H1 (cell line): ENCODE data around the gene CDC5L. TPM values are rescaled to one million over a fixed set of nuclear protein-coding genes. Genes with fewer than 3 reads are reported as not detected.

Experiments
- CTCF ChIA-PET: fragments of 300-600 bp; sonication (Branson Sonifier 250); formaldehyde crosslinking; loops from one replicate; lab custom pipeline; 2021; ENCODE audit not compliant: partially characterized antibody; lab: Charles Lee
- POLR2A ChIA-PET: fragments of 300-600 bp; sonication (Branson Sonifier 250); formaldehyde crosslinking; loops from one replicate; lab custom pipeline; 2021; ENCODE audit warnings: inconsistent platforms; ENCODE audit not compliant: partially characterized antibody; lab: Charles Lee
- DNase-seq, 2 experiments: peaks; one replicate each; pipeline versions ENCODE4 v3.0.0 to v3.0.0-alpha.2; 2010 to 2022; ENCODE audit warnings: low spot score in 2 of 2, low read depth in 1 of 2, mixed read lengths in 1 of 2
- FAIRE-seq: peaks from 2 replicates; lab custom pipeline; 2011; peaks lifted over from hg19 to GRCh38; lab: Jason Lieb, UNC
- H2AFZ ChIP-seq: 2 replicates; pipeline ENCODE4 v1.8.1; 2012; ENCODE audit warnings: low read length, inconsistent platforms
- H2AK5ac ChIP-seq: 2 replicates; pipeline ENCODE4 v1.6.1; 2013; ENCODE audit warnings: low read depth, low read length
- H2BK120ac ChIP-seq: replicated peaks from 2 replicates; pipeline ENCODE3; 2013; ENCODE audit warnings: low read depth, low read length, inconsistent platforms
- H2BK12ac ChIP-seq: 2 replicates; pipeline ENCODE4 v1.6.1; 2013; ENCODE audit warnings: low read depth, low read length
- H2BK15ac ChIP-seq: 2 replicates; pipeline ENCODE4 v1.6.1; 2013; ENCODE audit warnings: low read length
- H2BK20ac ChIP-seq: 2 replicates; pipeline ENCODE4 v1.6.1; 2013; ENCODE audit warnings: low read length
- H2BK5ac ChIP-seq: 2 replicates; pipeline ENCODE4 v1.6.1; 2013; ENCODE audit warnings: low read depth, low read length
- H3K14ac ChIP-seq: 2 replicates; pipeline ENCODE4 v1.6.1; 2013; ENCODE audit warnings: inconsistent platforms; ENCODE audit not compliant: insufficient read length
- H3K18ac ChIP-seq: 2 replicates; pipeline ENCODE4 v1.6.1; 2013; ENCODE audit warnings: low read length; ENCODE audit errors: extremely low read depth
- H3K23ac ChIP-seq: 2 replicates; pipeline ENCODE4 v1.6.1; 2013; ENCODE audit warnings: inconsistent platforms; ENCODE audit not compliant: insufficient read length
- H3K23me2 ChIP-seq: 2 replicates; pipeline ENCODE4 v1.6.1; 2013; ENCODE audit warnings: low read depth, low read length
- H3K27ac ChIP-seq: 2 replicates; pipeline ENCODE4 v1.6.1; 2011; ENCODE audit warnings: low read depth, low read length, inconsistent platforms
- H3K27me3 ChIP-seq, 4 experiments: replicated peaks in 1 of 4; 1 replicate in 1 of 4; 2 replicates in 3 of 4; pipeline versions ENCODE4 v1.6.1 to v1.8.1; 2011 to 2013; ENCODE audit warnings: low read length in 3 of 4, mild to moderate bottlenecking in 3 of 4, inconsistent platforms in 2 of 4, mixed read lengths in 2 of 4, moderate library complexity in 1 of 4; ENCODE audit not compliant: control insufficient read depth in 3 of 4, insufficient read depth in 3 of 4; ENCODE audit errors: extremely low read depth in 1 of 4
- H3K36me3 ChIP-seq, 4 experiments: 2 replicates each; pipeline versions ENCODE4 v1.6.1 to v1.8.1; 2011 to 2013; ENCODE audit warnings: mild to moderate bottlenecking in 4 of 4, low read length in 3 of 4, moderate library complexity in 2 of 4, control low read depth in 1 of 4, inconsistent platforms in 1 of 4; ENCODE audit not compliant: insufficient read depth in 4 of 4, control insufficient read depth in 2 of 4
- H3K4ac ChIP-seq: replicated peaks from 2 replicates; pipeline ENCODE3; 2013; ENCODE audit warnings: low read length, low read depth, mixed read lengths, inconsistent platforms; ENCODE audit not compliant: insufficient read length
- H3K4me1 ChIP-seq, 4 experiments: replicated peaks in 1 of 4; 1 replicate in 1 of 4; 2 replicates in 3 of 4; pipeline versions ENCODE4 v1.6.1 to v1.8.1; 2011 to 2013; ENCODE audit warnings: low read length in 3 of 4, inconsistent platforms in 2 of 4, mixed read lengths in 1 of 4; ENCODE audit not compliant: insufficient read depth in 4 of 4, control insufficient read depth in 3 of 4
- H3K4me2 ChIP-seq, 2 experiments: 2 replicates each; pipeline versions ENCODE4 v1.6.1 to v1.8.1; 2011 to 2013; ENCODE audit warnings: low read depth in 2 of 2, low read length in 2 of 2, control low read depth in 1 of 2, inconsistent platforms in 1 of 2, mild to moderate bottlenecking in 1 of 2; ENCODE audit not compliant: insufficient read depth in 1 of 2
- H3K4me3 ChIP-seq, 4 experiments: fragments of 200-600, 300-600 bp in 1 of 4; sonication (generic), shearing (Covaris generic), sonication (Bioruptor Twin) in 1 of 4; 2 replicates each; pipeline versions ENCODE4 v1.5.1 to v1.8.1; 2011 to 2016; ENCODE audit warnings: low read length in 4 of 4, low read depth in 3 of 4, control low read depth in 2 of 4, inconsistent platforms in 2 of 4, mild to moderate bottlenecking in 2 of 4, mixed read lengths in 1 of 4, moderate library complexity in 1 of 4; ENCODE audit not compliant: insufficient read depth in 2 of 4; ENCODE audit errors: extremely low read depth in 1 of 4
- H3K56ac ChIP-seq: replicated peaks from 2 replicates; pipeline ENCODE3; 2013; ENCODE audit warnings: low read depth, mild to moderate bottlenecking, mixed read lengths, low read length, inconsistent platforms; ENCODE audit not compliant: insufficient read length
- H3K79me1 ChIP-seq: 2 replicates; pipeline ENCODE4 v1.6.1; 2013; ENCODE audit warnings: low read depth, low read length, control low read depth
- H3K79me2 ChIP-seq, 2 experiments: 2 replicates each; pipeline versions ENCODE4 v1.6.1 to v1.8.1; 2012 to 2013; ENCODE audit warnings: low read length in 2 of 2, mild to moderate bottlenecking in 2 of 2, inconsistent platforms in 1 of 2; ENCODE audit not compliant: insufficient read depth in 2 of 2, control insufficient read depth in 1 of 2
- H3K9ac ChIP-seq, 4 experiments: replicated peaks in 1 of 4; 1 replicate in 1 of 4; 2 replicates in 3 of 4; pipeline versions ENCODE4 v1.6.1 to v1.8.1; 2011 to 2013; ENCODE audit warnings: low read depth in 3 of 4, low read length in 3 of 4, control low read depth in 2 of 4, mild to moderate bottlenecking in 2 of 4, moderate library complexity in 2 of 4, inconsistent platforms in 1 of 4; ENCODE audit errors: extremely low read depth in 1 of 4
- H3K9me3 ChIP-seq, 2 experiments: 2 replicates each; pipeline versions ENCODE4 v1.6.1 to v1.8.1; 2012 to 2013; ENCODE audit warnings: mild to moderate bottlenecking in 2 of 2, moderate library complexity in 2 of 2, control low read depth in 1 of 2, inconsistent platforms in 1 of 2, low read depth in 1 of 2, low read length in 1 of 2, mixed read lengths in 1 of 2; ENCODE audit not compliant: insufficient read depth in 2 of 2
- H4K20me1 ChIP-seq, 2 experiments: replicated peaks in 1 of 2; 2 replicates each; pipeline versions ENCODE3 to v1.8.1; 2011 to 2013; ENCODE audit warnings: inconsistent platforms in 2 of 2, low read length in 2 of 2, mild to moderate bottlenecking in 1 of 2; ENCODE audit not compliant: insufficient read depth in 2 of 2, control insufficient read depth in 1 of 2
- H4K5ac ChIP-seq: 2 replicates; pipeline ENCODE4 v1.6.1; 2013; ENCODE audit warnings: low read length, low read depth, mixed read lengths, inconsistent platforms; ENCODE audit not compliant: insufficient read length
- H4K8ac ChIP-seq: 2 replicates; pipeline ENCODE4 v1.8.0; 2013; ENCODE audit warnings: mild to moderate bottlenecking, moderate library complexity, low read length, inconsistent platforms; ENCODE audit not compliant: insufficient read depth; ENCODE audit errors: extremely low read depth
- H4K91ac ChIP-seq: replicated peaks from 2 replicates; pipeline ENCODE3; 2013; ENCODE audit warnings: low read length, mixed read lengths, inconsistent platforms; ENCODE audit not compliant: insufficient read length
- BCL11A ChIP-seq, 2 experiments: IDR thresholded peaks; one replicate each; pipeline ENCODE4 v1.6.1; 2011; ENCODE audit warnings: low read depth in 2 of 2, low read length in 2 of 2, mild to moderate bottlenecking in 2 of 2
- CEBPB ChIP-seq: IDR thresholded peaks from 2 replicates; pipeline ENCODE4 v1.6.1; 2012; ENCODE audit warnings: low read depth, low read length
- CHD1 ChIP-seq: IDR thresholded peaks from 2 replicates; pipeline ENCODE4 v1.6.1; 2012; ENCODE audit warnings: low read depth, low read length, improper control_type of control experiment
- EGR1 ChIP-seq: IDR thresholded peaks from 2 replicates; pipeline ENCODE4 v1.6.1; 2011; ENCODE audit warnings: low read depth, low read length, borderline replicate concordance
- FOSL1 ChIP-seq: IDR thresholded peaks from 2 replicates; pipeline ENCODE4 v1.6.1; 2011; ENCODE audit warnings: mild to moderate bottlenecking, low read depth, low read length, moderate library complexity; ENCODE audit not compliant: insufficient read depth
- KDM4A ChIP-seq: IDR thresholded peaks from one replicate; pipeline ENCODE4 v1.7.1; 2012; ENCODE audit warnings: low read depth, mild to moderate bottlenecking, moderate library complexity, low read length, inconsistent platforms; ENCODE audit not compliant: severe bottlenecking
- POLR2A ChIP-seq, 2 experiments: IDR thresholded peaks; 1 replicate in 1 of 2; 2 replicates in 1 of 2; pipeline ENCODE4 v1.6.1; 2011; ENCODE audit warnings: low read depth in 2 of 2, low read length in 2 of 2, mild to moderate bottlenecking in 2 of 2; ENCODE audit errors: control extremely low read depth in 1 of 2
- POU5F1 ChIP-seq: IDR thresholded peaks from 2 replicates; pipeline ENCODE4 v1.6.1; 2011; ENCODE audit warnings: low read depth, mild to moderate bottlenecking, low read length, moderate library complexity
- RNF2 ChIP-seq: fragments of 200-900, 300-1000 bp; sonication (generic); IDR thresholded peaks from 2 replicates; pipeline ENCODE4 v1.7.1; 2016; ENCODE audit warnings: borderline replicate concordance, low read depth, mild to moderate bottlenecking, antibody characterized with exemption, low read length; ENCODE audit not compliant: poor library complexity, severe bottlenecking; ENCODE audit errors: missing control alignments
- SIN3A ChIP-seq, 2 experiments: IDR thresholded peaks in 1 of 2; conservative IDR thresholded peaks in 1 of 2; 2 replicates each; pipeline ENCODE4 v1.6.1; 2011 to 2012; ENCODE audit warnings: low read length in 2 of 2, improper control_type of control experiment in 1 of 2, low read depth in 1 of 2, mild to moderate bottlenecking in 1 of 2
- SP2 ChIP-seq: IDR thresholded peaks from 2 replicates; pipeline ENCODE4 v1.6.1; 2012; ENCODE audit warnings: mild to moderate bottlenecking, low read length, inconsistent platforms
- TCF12 ChIP-seq: IDR thresholded peaks from 2 replicates; pipeline ENCODE4 v1.6.1; 2011; ENCODE audit warnings: low read depth, mild to moderate bottlenecking, low read length
- TEAD4 ChIP-seq: IDR thresholded peaks from 2 replicates; pipeline ENCODE4 v1.6.1; 2012; ENCODE audit warnings: low read depth, low read length, inconsistent platforms, mixed read lengths
- WGBS, 2 experiments: shearing (Covaris generic) in 1 of 2; methylation state at CpG; one replicate each; pipeline versions ENCODE4 v1.1.6 to v1.1.7; 2013 to 2015; ENCODE audit warnings: low lambda C conversion rate in 2 of 2, mixed read lengths in 2 of 2, inconsistent platforms in 1 of 2, low coverage in 1 of 2, missing lambda C conversion rate in 1 of 2; ENCODE audit not compliant: insufficient replicate concordance in 2 of 2, insufficient coverage in 1 of 2, insufficient read length in 1 of 2; ENCODE audit errors: extremely low coverage in 1 of 2, missing lambda C conversion rate in 1 of 2; 5-methylcytosine and 5-hydroxymethylcytosine counted together
- polyA plus RNA-seq, 7 experiments: library from polyadenylated mRNA; depleted of rRNA in 3 of 7; stranded (reverse) in 5 of 7; unstranded in 2 of 7; fragments of >200 nt in 5 of 7; fragments of 200-250 nt in 2 of 7; gene quantifications; 1 replicate in 5 of 7; 2 replicates in 1 of 7; 4 replicates in 1 of 7; pipeline versions ENCODE4 v1.2.1 to v1.2.3, GENCODE V29; 2011 to 2013; ENCODE audit warnings: missing spikeins in 2 of 7, mixed read lengths in 2 of 7
- total RNA-seq: library from RNA; stranded (reverse); fragmentation: NEBNext Ultra II Directional; extraction: Animal tissue kit (Norgen Biotek cat#: 25700); gene quantifications from 2 replicates; pipeline ENCODE4 v1.2.1, GENCODE V29; 2021

CDC5L gene
- total and polyA plus RNA-seq, 2 of the 8 experiments (the other 6 are each of a cell fraction or from before 2014, with no cell fraction given), result 8.4 to 32.8 TPM

GRCh38 chr6:44415873-44416502, 28.5 kb downstream of the CDC5L start:
- no peak overlapping the region for H3K4me3 ChIP-seq
- H2BK15ac ChIP-seq, result no peak overlapping the region
- no peak overlapping the region for H3K23ac ChIP-seq
- no peak overlapping the region for H3K27ac ChIP-seq
- TF ChIP-seq CHD1 (no peak), BCL11A (IDR thresholded peaks at IDR 0.05; ENCODE audit: low read depth in 2 of 2, low read length in 2 of 2) (no peak), EGR1 (no peak), TEAD4 (no peak), POU5F1 (no peak), CEBPB (no peak), SIN3A (conservative IDR thresholded peaks at IDR 0.05 in 1 of 2, IDR thresholded peaks at IDR 0.05 in 1 of 2; ENCODE audit: low read depth in 1 of 2, low read length in 2 of 2) (no peak), RNF2 (no peak), SP2 (no peak), TCF12 (no peak), KDM4A (no peak), POLR2A (IDR thresholded peaks at IDR 0.05; ENCODE audit: control extremely low read depth in 1 of 2, low read depth in 2 of 2, low read length in 2 of 2) (no peak), FOSL1 (no peak)
- TF ChIP-seq, all 59 proteins: peak for 0
- Histone ChIP-seq H2BK5ac (no peak overlapping the region), H3K14ac (no peak overlapping the region), H2BK20ac (no peak overlapping the region), H3K18ac (no peak overlapping the region), H4K5ac (no peak overlapping the region), H3K27me3 (no peaks in the 10 kb centered on the region), H3K79me1 (peaks cover 9% of the 10 kb centered on the region), H2AFZ (no peak overlapping the region), H3K9ac (no peak overlapping the region), H2BK12ac (no peak overlapping the region), H4K91ac (no peak overlapping the region), H3K4me1 (no peaks in the 10 kb centered on the region), H4K20me1 (peaks cover 6 to 9% of the 10 kb centered on the region in 2 experiments), H3K9me3 (no peaks in the 10 kb centered on the region), H3K56ac (no peak overlapping the region), H2BK120ac (no peak overlapping the region), H2AK5ac (no peak overlapping the region), H3K4ac (no peak overlapping the region), H3K79me2 (peaks cover 3 to 52% of the 10 kb centered on the region in 2 experiments; a peak in 3 of 4 replicates), H3K36me3 (peaks cover 0 to 44% (median 21%) of the 10 kb centered on the region in 4 experiments; a peak in 7 of 8 replicates), H4K8ac (no peak overlapping the region), H3K23me2 (no peaks in the 10 kb centered on the region), H3K4me2 (no peak overlapping the region)
- DNase-seq (no peak), FAIRE-seq (no peak)
- WGBS, 2 experiments, result 88% methylated on average over 1 of the region's 1 CpG; no CpG with 5 or more reads in 1 of the 2 experiments
- CTCF ChIA-PET, result interaction anchor here (0.9 to 1.5 kb wide), 4 partner anchors 9 to 16 kb away, joined by 3 to 4 read pairs (median 4); no protein-coding TSS in a partner anchor
- POLR2A ChIA-PET, result no interaction called here
